ENCODE results near the gene DRD5.
"Not testable (repeated sequence)": the region's sequence is repeated elsewhere in the genome, so short reads cannot be mapped to it uniquely, and the experiment has no call there.

The DRD5 gene

GRCh38 chr4:9781343-9782135 is at the start of gene DRD5:
Gene DRD5 (plus strand): TSS chr4:9781634. CDS start chr4:9782030, 396 bp downstream.
- no peak for DNase-seq

- not testable (repeated sequence) for DNase-seq
These were observed 49.2 kb upstream of the DRD5 start for GRCh38 chr4:9732256-9732655.

- DNase-seq: no peak
These were observed 45.9 kb upstream of the DRD5 start for GRCh38 chr4:9735515-9735914.

GRCh38 chr4:9737280-9737679 is 44.2 kb upstream of the DRD5 start:
- not testable (repeated sequence) for DNase-seq

- not testable (repeated sequence) for DNase-seq
These were observed 37.6 kb upstream of the DRD5 start for GRCh38 chr4:9743789-9744188.

GRCh38 chr4:9745782-9746181 is 35.7 kb upstream of the DRD5 start:
- no peak for DNase-seq

- DNase-seq: no peak
These were observed 22.7 kb upstream of the DRD5 start for GRCh38 chr4:9758641-9759317.

GRCh38 chr4:9762823-9763475 is 18.5 kb upstream of the DRD5 start:
- peak; percentile 69 for DNase-seq

GRCh38 chr4:9764155-9764696 is 17.2 kb upstream of the DRD5 start:
- no peak for DNase-seq

GRCh38 chr4:9765091-9765490 is 16.3 kb upstream of the DRD5 start:
- no peak for DNase-seq

- DNase-seq: no peak
These were observed 12.1 kb upstream of the DRD5 start for GRCh38 chr4:9769321-9769720.

GRCh38 chr4:9771034-9771433 is 10.4 kb upstream of the DRD5 start:
- DNase-seq: no peak

- no peak for DNase-seq
These were observed 8.0 kb upstream of the DRD5 start for GRCh38 chr4:9773471-9773870.

GRCh38 chr4:9782136-9782436 is 652 bp downstream of the DRD5 start:
- DNase-seq: no peak

GRCh38 chr4:9785891-9786290 is 4.5 kb downstream of the DRD5 start:
- not testable (repeated sequence) for DNase-seq

- DNase-seq: no peak
These were observed 10.9 kb downstream of the DRD5 start for GRCh38 chr4:9792381-9792780.

- not testable (repeated sequence) for DNase-seq
These were observed 15.2 kb downstream of the DRD5 start for GRCh38 chr4:9796641-9797040.

GRCh38 chr4:9800848-9801247 is 19.4 kb downstream of the DRD5 start:
- no peak for DNase-seq

GRCh38 chr4:9804918-9805317 is 23.5 kb downstream of the DRD5 start:
- no peak for DNase-seq

- DNase-seq: no peak
These were observed 26.6 kb downstream of the DRD5 start for GRCh38 chr4:9808077-9808476.

- DNase-seq: no peak
These were observed 30.4 kb downstream of the DRD5 start for GRCh38 chr4:9811806-9812205.

- no peak for DNase-seq
These were observed 31.3 kb downstream of the DRD5 start for GRCh38 chr4:9812501-9813340.

GRCh38 chr4:9816285-9816684 is 34.9 kb downstream of the DRD5 start:
- no peak for DNase-seq
